ENCODE data around the gene PPP2R2D.

PPP2R2D gene

DNA sequence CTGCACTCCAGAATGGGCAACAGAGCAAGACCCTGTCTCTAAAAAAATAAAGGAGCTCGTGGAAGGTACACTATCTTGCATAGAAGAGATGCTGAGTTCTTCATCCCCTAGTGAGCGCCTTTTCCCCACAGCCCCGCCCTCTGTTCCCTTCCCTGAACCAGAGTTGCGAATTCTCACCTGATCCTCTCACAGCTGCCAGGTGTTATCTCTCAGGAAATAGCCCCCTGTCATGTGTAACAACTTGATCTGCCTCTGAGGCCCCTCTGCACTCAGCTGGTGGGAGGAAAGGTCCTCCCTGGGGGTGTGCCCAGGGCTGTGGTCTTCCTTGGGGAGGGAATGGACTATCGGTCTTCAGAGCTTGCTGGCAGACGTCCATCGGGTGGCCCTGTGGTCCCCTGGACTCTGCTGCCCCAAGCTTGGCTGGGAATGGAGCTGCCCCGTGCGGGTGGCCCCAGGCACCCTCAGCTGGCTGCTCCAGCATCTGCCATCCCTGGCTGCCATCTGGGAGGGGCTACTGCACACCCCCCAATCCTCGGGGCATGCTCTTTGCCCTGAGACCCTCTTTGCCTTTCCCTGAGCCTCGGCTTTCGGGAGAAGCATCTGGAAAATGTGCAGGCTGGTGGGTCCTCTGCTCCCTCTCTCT is 102.6 kb downstream of the PPP2R2D start:
- DNase-seq: no peak

DNA sequence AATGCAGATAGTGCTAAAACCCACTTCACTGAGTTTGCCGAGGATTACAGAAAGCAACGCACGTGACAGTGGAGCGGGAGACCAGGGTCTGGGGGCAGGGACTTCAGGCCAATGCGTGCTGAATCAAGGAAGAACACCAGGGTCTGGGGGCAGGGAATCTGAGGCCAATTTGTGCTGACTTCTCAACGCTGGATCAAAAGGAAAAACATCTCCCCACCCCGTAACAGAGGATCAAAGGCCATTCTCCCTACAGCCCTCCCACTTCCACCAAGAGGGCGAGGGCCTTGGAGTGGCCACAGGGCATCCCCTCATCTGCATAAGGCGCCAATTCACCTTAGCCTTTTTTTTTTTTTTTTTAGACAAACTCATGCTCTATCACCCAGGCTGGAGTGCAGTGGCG is 103.2 kb downstream of the PPP2R2D start:
- no peak for DNase-seq

- no peak for DNase-seq
Measured at GRCh38 chr10:132005147-132005546, 104.3 kb downstream of the PPP2R2D start.

DNA sequence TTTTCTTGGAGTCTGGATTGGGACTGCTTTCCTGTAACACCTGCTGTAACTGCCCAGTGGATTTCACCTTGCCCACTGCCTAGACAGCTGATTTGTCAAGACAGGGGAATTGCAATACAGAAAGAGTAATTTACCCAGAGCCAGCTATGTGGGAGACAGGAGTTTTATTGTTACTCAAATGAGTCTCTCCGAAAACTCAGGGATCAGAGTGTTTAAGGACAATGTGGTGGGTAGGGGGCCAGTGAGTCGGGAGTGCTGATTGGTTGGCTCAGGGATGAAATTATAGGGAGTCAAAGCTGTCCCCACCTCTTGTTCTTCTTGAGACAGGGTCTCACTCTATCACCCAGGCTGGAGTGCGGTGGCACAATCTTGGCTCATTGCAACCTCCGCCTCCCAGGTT is 106.2 kb downstream of the PPP2R2D start:
- DNase-seq: no peak

DNA sequence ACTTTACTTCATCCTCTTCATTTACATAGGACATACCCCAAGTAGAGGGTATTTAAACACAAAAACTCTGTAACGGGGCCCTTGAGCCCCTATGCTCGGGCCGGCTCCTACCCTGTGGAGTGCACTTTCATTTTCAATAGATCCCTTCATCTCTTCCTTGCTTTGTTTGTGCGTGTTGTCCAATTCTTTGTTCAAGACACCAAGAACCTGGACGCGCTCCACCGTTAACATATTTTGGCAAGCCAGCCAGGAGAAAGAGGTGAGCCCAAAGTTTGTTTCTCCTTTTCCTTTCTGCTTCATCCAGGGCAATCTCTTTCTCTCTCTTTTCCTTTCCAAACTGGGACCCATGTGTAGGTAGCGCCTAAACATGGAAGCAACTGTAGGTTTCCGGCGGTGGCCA is 106.9 kb downstream of the PPP2R2D start:
- DNase-seq: no peak
